ENCODE measurements around the gene ZNF710. TPM values are rescaled to one million over a fixed set of nuclear protein-coding genes. Genes with fewer than 3 reads are reported as not detected.
A peak's percentile ranks its signal among the peaks of the same experiment; 100 is the strongest.

The ZNF710 gene
- total and polyA plus RNA-seq, 9 of the 15 experiments (the other 6 are each of a cell fraction or from before 2014, with no cell fraction given) = 0.56 to 14.2 (median 5.2) TPM

DNA sequence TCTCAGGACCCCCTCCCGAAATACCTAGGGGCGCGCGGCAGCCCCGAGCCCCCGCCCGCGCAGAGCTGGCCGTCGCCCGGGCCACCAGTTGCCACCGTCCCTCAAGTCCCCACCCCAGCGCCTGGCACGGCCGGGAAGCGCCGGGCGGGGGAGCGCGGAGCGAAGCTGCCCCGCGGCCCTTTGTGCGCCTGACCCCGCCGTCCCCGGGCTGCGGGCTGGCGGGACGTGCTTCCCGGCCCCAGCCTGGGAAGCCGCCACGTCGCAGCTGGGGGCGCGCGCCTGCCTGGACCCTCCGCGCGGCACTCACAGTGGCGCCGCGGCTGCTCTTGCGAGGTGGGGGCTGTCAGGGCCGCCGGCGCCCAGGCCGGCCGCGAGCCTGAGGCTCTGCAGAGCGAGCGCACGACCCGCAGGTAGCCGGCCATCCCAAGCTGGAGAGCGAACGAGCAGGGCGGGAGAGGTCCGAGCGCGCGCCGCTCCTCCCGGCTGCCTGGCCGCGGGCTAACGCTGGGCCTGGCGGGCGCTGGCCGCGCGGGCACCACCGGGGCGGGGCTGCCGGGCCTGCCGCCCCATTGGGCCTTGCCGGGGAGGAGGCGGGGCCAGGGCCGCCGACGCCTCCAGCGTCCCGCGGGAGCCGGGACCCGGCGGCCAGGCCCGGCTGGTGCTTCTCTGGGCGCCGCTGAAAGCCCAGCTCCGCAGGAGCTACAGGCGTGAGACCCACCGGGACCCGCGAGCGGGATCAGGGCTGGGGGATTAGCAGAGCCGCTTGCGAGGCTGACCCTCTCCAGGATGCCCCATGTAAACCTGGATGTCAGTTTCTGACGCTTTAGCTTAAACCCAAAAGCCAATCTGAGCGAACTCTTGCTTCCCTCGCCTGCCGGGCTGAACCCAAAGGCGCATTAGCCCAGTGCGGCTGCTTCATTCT is 101.1 kb downstream of the ZNF710 start, which contains the start of gene IDH2 (continued):
- TF ChIP-seq, protein P1, sequence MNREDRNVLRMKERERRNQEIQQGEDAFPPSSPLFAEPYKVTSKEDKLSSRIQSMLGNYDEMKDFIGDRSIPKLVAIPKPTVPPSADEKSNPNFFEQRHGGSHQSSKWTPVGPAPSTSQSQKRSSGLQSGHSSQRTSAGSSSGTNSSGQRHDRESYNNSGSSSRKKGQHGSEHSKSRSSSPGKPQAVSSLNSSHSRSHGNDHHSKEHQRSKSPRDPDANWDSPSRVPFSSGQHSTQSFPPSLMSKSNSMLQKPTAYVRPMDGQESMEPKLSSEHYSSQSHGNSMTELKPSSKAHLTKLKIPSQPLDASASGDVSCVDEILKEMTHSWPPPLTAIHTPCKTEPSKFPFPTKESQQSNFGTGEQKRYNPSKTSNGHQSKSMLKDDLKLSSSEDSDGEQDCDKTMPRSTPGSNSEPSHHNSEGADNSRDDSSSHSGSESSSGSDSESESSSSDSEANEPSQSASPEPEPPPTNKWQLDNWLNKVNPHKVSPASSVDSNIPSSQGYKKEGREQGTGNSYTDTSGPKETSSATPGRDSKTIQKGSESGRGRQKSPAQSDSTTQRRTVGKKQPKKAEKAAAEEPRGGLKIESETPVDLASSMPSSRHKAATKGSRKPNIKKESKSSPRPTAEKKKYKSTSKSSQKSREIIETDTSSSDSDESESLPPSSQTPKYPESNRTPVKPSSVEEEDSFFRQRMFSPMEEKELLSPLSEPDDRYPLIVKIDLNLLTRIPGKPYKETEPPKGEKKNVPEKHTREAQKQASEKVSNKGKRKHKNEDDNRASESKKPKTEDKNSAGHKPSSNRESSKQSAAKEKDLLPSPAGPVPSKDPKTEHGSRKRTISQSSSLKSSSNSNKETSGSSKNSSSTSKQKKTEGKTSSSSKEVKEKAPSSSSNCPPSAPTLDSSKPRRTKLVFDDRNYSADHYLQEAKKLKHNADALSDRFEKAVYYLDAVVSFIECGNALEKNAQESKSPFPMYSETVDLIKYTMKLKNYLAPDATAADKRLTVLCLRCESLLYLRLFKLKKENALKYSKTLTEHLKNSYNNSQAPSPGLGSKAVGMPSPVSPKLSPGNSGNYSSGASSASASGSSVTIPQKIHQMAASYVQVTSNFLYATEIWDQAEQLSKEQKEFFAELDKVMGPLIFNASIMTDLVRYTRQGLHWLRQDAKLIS (CRISPR knock-in tag; IDR thresholded peaks at IDR 0.05) = peak; percentile 81; the same call in 1 of the 2 replicates
- TF ChIP-seq ETS2 (tag; IDR thresholded peaks at IDR 0.05; ENCODE audit: borderline replicate concordance, poor library complexity, severe bottlenecking) = no peak
- no peak for TF ChIP-seq ZNF696 (CRISPR knock-in tag; conservative IDR thresholded peaks at IDR 0.05)
- peak; percentile 76; the same call in 1 of the 2 replicates for TF ChIP-seq FOXP1 (CRISPR knock-in tag; IDR thresholded peaks at IDR 0.05)
- TF ChIP-seq GTF2E2 (tag; IDR thresholded peaks at IDR 0.05) = 0 out of 2 replicates have a peak, but pooled peaks have one; percentile 57
- peak; percentile 68 for TF ChIP-seq RBBP5 (IDR thresholded peaks at IDR 0.05; ENCODE audit: borderline replicate concordance, insufficient read depth, low read length, poor library complexity, severe bottlenecking)
- TF ChIP-seq ZNF79 (CRISPR knock-in tag; IDR thresholded peaks at IDR 0.05; ENCODE audit: low read depth) = no peak
- TF ChIP-seq HMG20A (CRISPR knock-in tag; conservative IDR thresholded peaks at IDR 0.05) = no peak
- TF ChIP-seq, protein P2, sequence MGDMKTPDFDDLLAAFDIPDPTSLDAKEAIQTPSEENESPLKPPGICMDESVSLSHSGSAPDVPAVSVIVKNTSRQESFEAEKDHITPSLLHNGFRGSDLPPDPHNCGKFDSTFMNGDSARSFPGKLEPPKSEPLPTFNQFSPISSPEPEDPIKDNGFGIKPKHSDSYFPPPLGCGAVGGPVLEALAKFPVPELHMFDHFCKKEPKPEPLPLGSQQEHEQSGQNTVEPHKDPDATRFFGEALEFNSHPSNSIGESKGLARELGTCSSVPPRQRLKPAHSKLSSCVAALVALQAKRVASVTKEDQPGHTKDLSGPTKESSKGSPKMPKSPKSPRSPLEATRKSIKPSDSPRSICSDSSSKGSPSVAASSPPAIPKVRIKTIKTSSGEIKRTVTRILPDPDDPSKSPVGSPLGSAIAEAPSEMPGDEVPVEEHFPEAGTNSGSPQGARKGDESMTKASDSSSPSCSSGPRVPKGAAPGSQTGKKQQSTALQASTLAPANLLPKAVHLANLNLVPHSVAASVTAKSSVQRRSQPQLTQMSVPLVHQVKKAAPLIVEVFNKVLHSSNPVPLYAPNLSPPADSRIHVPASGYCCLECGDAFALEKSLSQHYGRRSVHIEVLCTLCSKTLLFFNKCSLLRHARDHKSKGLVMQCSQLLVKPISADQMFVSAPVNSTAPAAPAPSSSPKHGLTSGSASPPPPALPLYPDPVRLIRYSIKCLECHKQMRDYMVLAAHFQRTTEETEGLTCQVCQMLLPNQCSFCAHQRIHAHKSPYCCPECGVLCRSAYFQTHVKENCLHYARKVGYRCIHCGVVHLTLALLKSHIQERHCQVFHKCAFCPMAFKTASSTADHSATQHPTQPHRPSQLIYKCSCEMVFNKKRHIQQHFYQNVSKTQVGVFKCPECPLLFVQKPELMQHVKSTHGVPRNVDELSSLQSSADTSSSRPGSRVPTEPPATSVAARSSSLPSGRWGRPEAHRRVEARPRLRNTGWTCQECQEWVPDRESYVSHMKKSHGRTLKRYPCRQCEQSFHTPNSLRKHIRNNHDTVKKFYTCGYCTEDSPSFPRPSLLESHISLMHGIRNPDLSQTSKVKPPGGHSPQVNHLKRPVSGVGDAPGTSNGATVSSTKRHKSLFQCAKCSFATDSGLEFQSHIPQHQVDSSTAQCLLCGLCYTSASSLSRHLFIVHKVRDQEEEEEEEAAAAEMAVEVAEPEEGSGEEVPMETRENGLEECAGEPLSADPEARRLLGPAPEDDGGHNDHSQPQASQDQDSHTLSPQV (IDR thresholded peaks at IDR 0.05) = peak; percentile 32; the same call in 1 of the 2 replicates
- TF ChIP-seq KLF16 (IDR thresholded peaks at IDR 0.05) = peak; percentile 11; the same call in 1 of the 2 replicates
- TF ChIP-seq EP300 (IDR thresholded peaks at IDR 0.05; ENCODE audit: low read length) = no peak
- TF ChIP-seq, protein P3, sequence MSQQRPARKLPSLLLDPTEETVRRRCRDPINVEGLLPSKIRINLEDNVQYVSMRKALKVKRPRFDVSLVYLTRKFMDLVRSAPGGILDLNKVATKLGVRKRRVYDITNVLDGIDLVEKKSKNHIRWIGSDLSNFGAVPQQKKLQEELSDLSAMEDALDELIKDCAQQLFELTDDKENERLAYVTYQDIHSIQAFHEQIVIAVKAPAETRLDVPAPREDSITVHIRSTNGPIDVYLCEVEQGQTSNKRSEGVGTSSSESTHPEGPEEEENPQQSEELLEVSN (IDR thresholded peaks at IDR 0.05; ENCODE audit: borderline replicate concordance in 1 of 2, extremely low read depth in 1 of 2, insufficient read depth in 1 of 2, insufficient read length in 1 of 2, low read depth in 1 of 2, low read length in 1 of 2, poor library complexity in 1 of 2, severe bottlenecking in 1 of 2) = peak in 1 of 2 experiments; percentile 69
- TF ChIP-seq SRSF7 (optimal IDR thresholded peaks at IDR 0.05; ENCODE audit: low read depth, low read length) = no peak
- TF ChIP-seq RBM17 (IDR thresholded peaks at IDR 0.05; ENCODE audit: borderline replicate concordance, low read depth, low read length) = no peak
- TF ChIP-seq, protein P4, sequence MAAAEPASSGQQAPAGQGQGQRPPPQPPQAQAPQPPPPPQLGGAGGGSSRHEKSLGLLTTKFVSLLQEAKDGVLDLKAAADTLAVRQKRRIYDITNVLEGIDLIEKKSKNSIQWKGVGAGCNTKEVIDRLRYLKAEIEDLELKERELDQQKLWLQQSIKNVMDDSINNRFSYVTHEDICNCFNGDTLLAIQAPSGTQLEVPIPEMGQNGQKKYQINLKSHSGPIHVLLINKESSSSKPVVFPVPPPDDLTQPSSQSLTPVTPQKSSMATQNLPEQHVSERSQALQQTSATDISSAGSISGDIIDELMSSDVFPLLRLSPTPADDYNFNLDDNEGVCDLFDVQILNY (CRISPR knock-in tag; IDR thresholded peaks at IDR 0.05) = no peak

Measured in K562 (cell line).